Measurements from ENCODE around the gene TRAK1.
"Not testable (repeated sequence)": the region's sequence is repeated elsewhere in the genome, so short reads cannot be mapped to it uniquely, and the experiment has no call there.

Gene TRAK1

GRCh38 chr3:42099020-42099765, 8.0 kb downstream of the TRAK1 start:
- H3K4me1 ChIP-seq (ENCODE audit: insufficient read depth, low read length) = peaks cover 7% of the 10 kb centered on the region
- H3K27me3 ChIP-seq (ENCODE audit: insufficient read depth, low read length) = no peaks in the 10 kb centered on the region
- peaks cover 10% of the 10 kb centered on the region; the same call in 1 of the 2 replicates for H3K36me3 ChIP-seq (ENCODE audit: insufficient read depth, low read length)
- no peak overlapping the region for H3K4me3 ChIP-seq (ENCODE audit: low read length)
- no peak overlapping the region for H3K9ac ChIP-seq (ENCODE audit: low read depth, low read length)
- no peak overlapping the region for H3K27ac ChIP-seq (ENCODE audit: low read depth, low read length)
- 76% methylated on average over 19 of the region's 19 CpGs for WGBS
- H3K9me3 ChIP-seq (ENCODE audit: insufficient read depth, low read depth, low read length) = no peaks in the 10 kb centered on the region

GRCh38 chr3:42101048-42101447, 9.9 kb downstream of the TRAK1 start:
- no peak overlapping the region for H3K9ac ChIP-seq (ENCODE audit: low read depth, low read length)
- no peak overlapping the region for H3K27ac ChIP-seq (ENCODE audit: low read depth, low read length)
- H3K27me3 ChIP-seq (ENCODE audit: insufficient read depth, low read length) = no peaks in the 10 kb centered on the region
- H3K4me1 ChIP-seq (ENCODE audit: insufficient read depth, low read length) = peaks cover 7% of the 10 kb centered on the region
- H3K9me3 ChIP-seq (ENCODE audit: insufficient read depth, low read depth, low read length) = no peaks in the 10 kb centered on the region
- 94% methylated on average over 4 of the region's 4 CpGs for WGBS
- no peak overlapping the region for H3K4me3 ChIP-seq (ENCODE audit: low read length)
- H3K36me3 ChIP-seq (ENCODE audit: insufficient read depth, low read length) = peaks cover 11% of the 10 kb centered on the region; the same call in 1 of the 2 replicates

GRCh38 chr3:42101481-42101880, 10.3 kb downstream of the TRAK1 start:
- Histone ChIP-seq H3K4me3 (ENCODE audit: low read length) (no peak overlapping the region), H3K27ac (ENCODE audit: low read depth, low read length) (no peak overlapping the region), H3K27me3 (ENCODE audit: insufficient read depth, low read length) (no peaks in the 10 kb centered on the region), H3K9ac (ENCODE audit: low read depth, low read length) (no peak overlapping the region), H3K9me3 (ENCODE audit: insufficient read depth, low read depth, low read length) (no peaks in the 10 kb centered on the region), H3K4me1 (ENCODE audit: insufficient read depth, low read length) (peaks cover 7% of the 10 kb centered on the region), H3K36me3 (ENCODE audit: insufficient read depth, low read length) (peaks cover 11% of the 10 kb centered on the region; the same call in 1 of the 2 replicates)
- WGBS = 100% methylated on average over 1 of the region's 1 CpG

- WGBS = 93% methylated on average over 5 of the region's 6 CpGs
These were observed 11.4 kb downstream of the TRAK1 start for GRCh38 chr3:42102571-42102970.

GRCh38 chr3:42103921-42104665, 12.9 kb downstream of the TRAK1 start:
- not testable (repeated sequence) for H3K27me3 ChIP-seq (ENCODE audit: insufficient read depth, low read length); H3K4me3 ChIP-seq (ENCODE audit: low read length); H3K9ac ChIP-seq (ENCODE audit: low read depth, low read length); H3K9me3 ChIP-seq (ENCODE audit: insufficient read depth, low read depth, low read length); H3K4me1 ChIP-seq (ENCODE audit: insufficient read depth, low read length); H3K27ac ChIP-seq (ENCODE audit: low read depth, low read length)
- WGBS = 97% methylated on average over 15 of the region's 15 CpGs
- H3K36me3 ChIP-seq (ENCODE audit: insufficient read depth, low read length) = peaks cover 11% of the 10 kb centered on the region; the same call in 1 of the 2 replicates

More at GRCh38 chr3:42102571-42102970, 11.4 kb downstream of the TRAK1 start:
- Histone ChIP-seq H3K9ac (ENCODE audit: low read depth, low read length) (no peak overlapping the region), H3K27ac (ENCODE audit: low read depth, low read length) (no peak overlapping the region), H3K27me3 (ENCODE audit: insufficient read depth, low read length) (no peaks in the 10 kb centered on the region), H3K36me3 (ENCODE audit: insufficient read depth, low read length) (peaks cover 11% of the 10 kb centered on the region; the same call in 1 of the 2 replicates), H3K9me3 (ENCODE audit: insufficient read depth, low read depth, low read length) (no peaks in the 10 kb centered on the region), H3K4me3 (ENCODE audit: low read length) (no peak overlapping the region), H3K4me1 (ENCODE audit: insufficient read depth, low read length) (peaks cover 7% of the 10 kb centered on the region)

GRCh38 chr3:42105994-42106393, 14.8 kb downstream of the TRAK1 start:
- H3K36me3 ChIP-seq (ENCODE audit: insufficient read depth, low read length) = peaks cover 11% of the 10 kb centered on the region; the same call in 1 of the 2 replicates

GRCh38 chr3:42106646-42107045, 15.5 kb downstream of the TRAK1 start:
- Histone ChIP-seq H3K4me1 (ENCODE audit: insufficient read depth, low read length) (no peaks in the 10 kb centered on the region), H3K36me3 (ENCODE audit: insufficient read depth, low read length) (peaks cover 11% of the 10 kb centered on the region; the same call in 1 of the 2 replicates), H3K9me3 (ENCODE audit: insufficient read depth, low read depth, low read length) (no peaks in the 10 kb centered on the region), H3K9ac (ENCODE audit: low read depth, low read length) (no peak overlapping the region), H3K27ac (ENCODE audit: low read depth, low read length) (no peak overlapping the region), H3K4me3 (ENCODE audit: low read length) (no peak overlapping the region), H3K27me3 (ENCODE audit: insufficient read depth, low read length) (no peaks in the 10 kb centered on the region)

More at GRCh38 chr3:42105994-42106393, 14.8 kb downstream of the TRAK1 start:
- WGBS = no CpG with 5 or more reads among the region's 2 CpGs
- H3K4me3 ChIP-seq (ENCODE audit: low read length); H3K4me1 ChIP-seq (ENCODE audit: insufficient read depth, low read length); H3K27ac ChIP-seq (ENCODE audit: low read depth, low read length); H3K9me3 ChIP-seq (ENCODE audit: insufficient read depth, low read depth, low read length); H3K9ac ChIP-seq (ENCODE audit: low read depth, low read length); H3K27me3 ChIP-seq (ENCODE audit: insufficient read depth, low read length): not testable (repeated sequence)

GRCh38 chr3:42110631-42111030, 19.5 kb downstream of the TRAK1 start:
- Histone ChIP-seq H3K27ac (ENCODE audit: low read depth, low read length) (no peak overlapping the region), H3K4me1 (ENCODE audit: insufficient read depth, low read length) (no peaks in the 10 kb centered on the region), H3K4me3 (ENCODE audit: low read length) (no peak overlapping the region), H3K27me3 (ENCODE audit: insufficient read depth, low read length) (no peaks in the 10 kb centered on the region), H3K9ac (ENCODE audit: low read depth, low read length) (no peak overlapping the region), H3K9me3 (ENCODE audit: insufficient read depth, low read depth, low read length) (no peaks in the 10 kb centered on the region), H3K36me3 (ENCODE audit: insufficient read depth, low read length) (no peaks in the 10 kb centered on the region)
- 93% methylated on average over 3 of the region's 3 CpGs for WGBS

GRCh38 chr3:42114130-42114725, 23.1 kb downstream of the TRAK1 start:
- no peak overlapping the region for H3K9ac ChIP-seq (ENCODE audit: low read depth, low read length)
- no peaks in the 10 kb centered on the region for H3K9me3 ChIP-seq (ENCODE audit: insufficient read depth, low read depth, low read length)
- 98% methylated on average over 4 of the region's 4 CpGs for WGBS
- H3K27ac ChIP-seq (ENCODE audit: low read depth, low read length) = no peak overlapping the region
- H3K4me1 ChIP-seq (ENCODE audit: insufficient read depth, low read length) = no peaks in the 10 kb centered on the region
- no peaks in the 10 kb centered on the region for H3K36me3 ChIP-seq (ENCODE audit: insufficient read depth, low read length)
- no peaks in the 10 kb centered on the region for H3K27me3 ChIP-seq (ENCODE audit: insufficient read depth, low read length)
- no peak overlapping the region for H3K4me3 ChIP-seq (ENCODE audit: low read length)

GRCh38 chr3:42115215-42115614, 24.1 kb downstream of the TRAK1 start:
- no peak overlapping the region for H3K4me3 ChIP-seq (ENCODE audit: low read length)
- no peaks in the 10 kb centered on the region for H3K36me3 ChIP-seq (ENCODE audit: insufficient read depth, low read length)
- 80% methylated on average over 13 of the region's 13 CpGs for WGBS
- H3K4me1 ChIP-seq (ENCODE audit: insufficient read depth, low read length) = no peaks in the 10 kb centered on the region
- no peak overlapping the region for H3K27ac ChIP-seq (ENCODE audit: low read depth, low read length)
- H3K9me3 ChIP-seq (ENCODE audit: insufficient read depth, low read depth, low read length) = no peaks in the 10 kb centered on the region
- H3K27me3 ChIP-seq (ENCODE audit: insufficient read depth, low read length) = no peaks in the 10 kb centered on the region
- H3K9ac ChIP-seq (ENCODE audit: low read depth, low read length) = no peak overlapping the region

- H3K9me3 ChIP-seq (ENCODE audit: insufficient read depth, low read depth, low read length) = no peaks in the 10 kb centered on the region
- no peaks in the 10 kb centered on the region for H3K27me3 ChIP-seq (ENCODE audit: insufficient read depth, low read length)
- H3K36me3 ChIP-seq (ENCODE audit: insufficient read depth, low read length) = no peaks in the 10 kb centered on the region
- H3K4me1 ChIP-seq (ENCODE audit: insufficient read depth, low read length) = no peaks in the 10 kb centered on the region
- WGBS = 94% methylated on average over 9 of the region's 9 CpGs
- H3K4me3 ChIP-seq (ENCODE audit: low read length) = no peak overlapping the region
- H3K9ac ChIP-seq (ENCODE audit: low read depth, low read length) = no peak overlapping the region
- no peak overlapping the region for H3K27ac ChIP-seq (ENCODE audit: low read depth, low read length)
These were observed 24.8 kb downstream of the TRAK1 start for GRCh38 chr3:42115946-42116345.
